ENCODE data around the gene NAGK.
"Not testable (repeated sequence)": the region's sequence is repeated elsewhere in the genome, so short reads cannot be mapped to it uniquely, and the experiment has no call there.

NAGK gene

GRCh38 chr2:71066856-71067255, 1.6 kb upstream of the NAGK start:
- intact Hi-C loops (cut with DNase I): loop anchor here (5.0 kb wide), 1 partner anchor 65 kb away; no protein-coding TSS in a partner anchor
- no peak for DNase-seq

GRCh38 chr2:71067567-71068217, 756 bp upstream of the NAGK start:
- DNase-seq: peak in 19 of 42 donors; percentile 10 to 49 (median 24)
- intact Hi-C loops (cut with DNase I): loop anchor here (5.0 kb wide), 1 partner anchor 65 kb away; no protein-coding TSS in a partner anchor

GRCh38 chr2:71069376-71069775, 928 bp downstream of the NAGK start:
- intact Hi-C loops (cut with DNase I): loop anchor here (5.0 kb wide), 1 partner anchor 67 kb away; no protein-coding TSS in a partner anchor
- peak in 1 of 42 donors; percentile 7 for DNase-seq

- intact Hi-C loops (cut with DNase I): loop anchor here (2.0 kb wide), 1 partner anchor 60 kb away; the partner anchor contains the start of genes MCEE and MPHOSPH10
- peak in 15 of 42 donors; percentile 15 to 53 (median 31) for DNase-seq
These were observed 2.0 kb downstream of the NAGK start for GRCh38 chr2:71070294-71071093.

GRCh38 chr2:71071681-71072398, 3.4 kb downstream of the NAGK start:
- intact Hi-C loops (cut with DNase I): loop anchor here (2.0 kb wide), 1 partner anchor 59 kb away; the partner anchor contains the start of genes MCEE and MPHOSPH10
- peak in 16 of 42 donors; percentile 10 to 53 (median 34) for DNase-seq

- peak in 1 of 42 donors; percentile 26 for DNase-seq
- intact Hi-C loops (cut with DNase I): no loop called here
These were observed 4.0 kb downstream of the NAGK start for GRCh38 chr2:71072492-71072891.

GRCh38 chr2:71073475-71073874, 5.0 kb downstream of the NAGK start:
- intact Hi-C loops (cut with DNase I): no loop called here
- no peak for DNase-seq

- intact Hi-C loops (cut with DNase I): no loop called here
- no peak for DNase-seq
These were observed 6.5 kb downstream of the NAGK start for GRCh38 chr2:71074893-71075395.

GRCh38 chr2:71078624-71079023, 10.2 kb downstream of the NAGK start:
- intact Hi-C loops (cut with DNase I): no loop called here
- DNase-seq: no peak

- intact Hi-C loops (cut with DNase I): no loop called here
- no peak for DNase-seq
These were observed 14.2 kb downstream of the NAGK start for GRCh38 chr2:71082402-71083252.

GRCh38 chr2:71083297-71083696, 14.8 kb downstream of the NAGK start:
- DNase-seq; intact Hi-C loops (cut with DNase I): not testable (repeated sequence)

GRCh38 chr2:71083752-71084312, 15.4 kb downstream of the NAGK start:
- intact Hi-C loops (cut with DNase I): not testable (repeated sequence)

GRCh38 chr2:71085325-71086003, 17.0 kb downstream of the NAGK start:
- intact Hi-C loops (cut with DNase I); DNase-seq: not testable (repeated sequence)

More at GRCh38 chr2:71083752-71084312, 15.4 kb downstream of the NAGK start:
- not testable (repeated sequence) for DNase-seq

- intact Hi-C loops (cut with DNase I); DNase-seq: not testable (repeated sequence)
These were observed 21.0 kb downstream of the NAGK start for GRCh38 chr2:71089475-71089874.

- DNase-seq; intact Hi-C loops (cut with DNase I): not testable (repeated sequence)
These were observed 23.4 kb downstream of the NAGK start for GRCh38 chr2:71091808-71092207.

GRCh38 chr2:71092491-71093260, 24.2 kb downstream of the NAGK start:
- intact Hi-C loops (cut with DNase I): not testable (repeated sequence)
- peak in 1 of 42 donors; percentile 2 for DNase-seq

All from head of caudate nucleus (tissue), 42 donors.